Fibroblast of pulmonary artery (primary cell): ENCODE measurements around the gene PDZRN3.

Experiments
- DNase-seq: peaks from one replicate; pipeline ENCODE4 v3.0.0-alpha.2; 2010; ENCODE audit warnings: low read depth
- H3K4me3 ChIP-seq: replicated peaks from 2 replicates; pipeline ENCODE4 v1.5.1; 2011; ENCODE audit warnings: low read depth, mild to moderate bottlenecking, control low read depth, low read length, moderate library complexity
- TF ChIP-seq, protein P1 (sequence below): IDR thresholded peaks from 2 replicates; pipeline ENCODE4 v1.5.1; 2011; ENCODE audit warnings: mild to moderate bottlenecking, control low read depth, low read length, inconsistent platforms; ENCODE audit errors: missing control alignments

PDZRN3 gene

GRCh38 chr3:73364517-73364916, 260.2 kb downstream of the PDZRN3 start:
- no peak for DNase-seq
- TF ChIP-seq, protein P1, sequence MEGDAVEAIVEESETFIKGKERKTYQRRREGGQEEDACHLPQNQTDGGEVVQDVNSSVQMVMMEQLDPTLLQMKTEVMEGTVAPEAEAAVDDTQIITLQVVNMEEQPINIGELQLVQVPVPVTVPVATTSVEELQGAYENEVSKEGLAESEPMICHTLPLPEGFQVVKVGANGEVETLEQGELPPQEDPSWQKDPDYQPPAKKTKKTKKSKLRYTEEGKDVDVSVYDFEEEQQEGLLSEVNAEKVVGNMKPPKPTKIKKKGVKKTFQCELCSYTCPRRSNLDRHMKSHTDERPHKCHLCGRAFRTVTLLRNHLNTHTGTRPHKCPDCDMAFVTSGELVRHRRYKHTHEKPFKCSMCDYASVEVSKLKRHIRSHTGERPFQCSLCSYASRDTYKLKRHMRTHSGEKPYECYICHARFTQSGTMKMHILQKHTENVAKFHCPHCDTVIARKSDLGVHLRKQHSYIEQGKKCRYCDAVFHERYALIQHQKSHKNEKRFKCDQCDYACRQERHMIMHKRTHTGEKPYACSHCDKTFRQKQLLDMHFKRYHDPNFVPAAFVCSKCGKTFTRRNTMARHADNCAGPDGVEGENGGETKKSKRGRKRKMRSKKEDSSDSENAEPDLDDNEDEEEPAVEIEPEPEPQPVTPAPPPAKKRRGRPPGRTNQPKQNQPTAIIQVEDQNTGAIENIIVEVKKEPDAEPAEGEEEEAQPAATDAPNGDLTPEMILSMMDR = no peak
- no peak overlapping the region for H3K4me3 ChIP-seq

DNA sequence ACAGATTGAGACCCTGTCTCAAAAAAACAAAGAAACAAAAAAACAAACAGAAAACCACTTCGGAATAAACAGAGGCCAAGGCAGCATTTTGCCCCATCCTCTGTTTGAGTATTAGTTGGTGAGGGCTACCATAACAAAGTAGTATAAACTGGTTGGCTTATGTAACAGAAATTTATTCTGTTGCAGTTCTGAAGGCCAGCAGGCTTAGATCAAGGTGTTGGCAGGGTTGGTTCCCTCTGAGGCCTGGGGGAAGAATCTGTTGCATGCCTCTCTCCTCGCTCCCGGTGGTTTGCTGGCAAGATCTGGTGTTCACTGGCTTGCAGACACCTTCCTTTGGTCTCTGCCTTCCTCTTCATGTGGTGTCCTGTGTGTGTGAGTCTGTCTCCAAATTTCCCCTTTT, 261.6 kb downstream of the PDZRN3 start:
- DNase-seq = no peak
- H3K4me3 ChIP-seq = no peak overlapping the region
- TF ChIP-seq, protein P1 = no peak

DNA sequence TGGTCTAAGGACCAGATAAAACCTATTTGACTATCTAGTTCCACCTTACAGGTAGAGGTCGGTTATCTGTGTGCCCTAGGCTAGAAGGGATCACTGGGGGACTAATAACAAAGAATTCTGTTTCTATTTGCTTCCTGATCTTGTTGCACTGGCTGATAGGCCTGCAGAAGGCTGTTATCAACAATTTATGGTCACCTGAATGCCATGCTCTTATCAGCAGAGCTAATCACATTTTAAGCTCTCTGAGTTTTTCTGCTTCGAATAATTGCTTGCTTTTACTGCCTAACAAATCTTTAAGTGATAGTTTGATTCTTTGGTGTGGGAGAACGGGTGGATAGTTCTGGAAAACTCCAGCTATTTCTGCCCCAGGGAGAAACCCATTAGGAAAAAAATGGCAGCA, 263.1 kb downstream of the PDZRN3 start:
- DNase-seq = no peak
- no peak overlapping the region for H3K4me3 ChIP-seq
- TF ChIP-seq, protein P1 = no peak

DNA sequence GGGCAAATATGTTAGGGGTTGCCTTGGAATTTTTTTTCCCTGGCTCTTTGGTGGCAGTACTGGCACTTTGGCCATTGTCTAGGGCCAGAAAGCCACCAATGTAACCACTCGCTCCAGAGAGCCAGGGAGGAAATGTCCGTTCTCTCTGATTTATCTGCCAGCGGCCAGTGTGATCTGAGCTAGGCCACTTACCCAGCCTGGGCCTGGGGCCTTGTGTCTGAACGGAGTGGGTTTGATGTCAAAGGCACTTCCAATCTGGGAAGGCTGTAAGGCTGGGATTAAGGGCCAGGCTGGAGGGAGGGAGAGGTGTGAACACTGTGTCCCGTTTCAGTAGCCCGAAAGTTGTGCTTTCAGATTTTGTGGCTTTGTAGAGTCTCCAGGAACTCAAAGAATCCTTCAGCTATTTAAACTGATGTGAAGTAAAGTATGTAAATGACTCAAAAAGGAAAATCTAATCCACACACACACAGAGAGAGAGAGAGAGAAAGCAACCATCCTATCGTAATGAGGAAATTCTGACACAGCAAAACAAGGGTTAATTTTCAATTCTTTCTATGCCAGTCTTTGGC, 271.0 kb downstream of the PDZRN3 start:
- H3K4me3 ChIP-seq = no peak overlapping the region
- no peak for DNase-seq
- TF ChIP-seq, protein P1 = no peak

- DNase-seq = no peak
- H3K4me3 ChIP-seq = no peak overlapping the region
- TF ChIP-seq, protein P1 = no peak
These were observed 271.7 kb downstream of the PDZRN3 start for GRCh38 chr3:73352841-73353645.

DNA sequence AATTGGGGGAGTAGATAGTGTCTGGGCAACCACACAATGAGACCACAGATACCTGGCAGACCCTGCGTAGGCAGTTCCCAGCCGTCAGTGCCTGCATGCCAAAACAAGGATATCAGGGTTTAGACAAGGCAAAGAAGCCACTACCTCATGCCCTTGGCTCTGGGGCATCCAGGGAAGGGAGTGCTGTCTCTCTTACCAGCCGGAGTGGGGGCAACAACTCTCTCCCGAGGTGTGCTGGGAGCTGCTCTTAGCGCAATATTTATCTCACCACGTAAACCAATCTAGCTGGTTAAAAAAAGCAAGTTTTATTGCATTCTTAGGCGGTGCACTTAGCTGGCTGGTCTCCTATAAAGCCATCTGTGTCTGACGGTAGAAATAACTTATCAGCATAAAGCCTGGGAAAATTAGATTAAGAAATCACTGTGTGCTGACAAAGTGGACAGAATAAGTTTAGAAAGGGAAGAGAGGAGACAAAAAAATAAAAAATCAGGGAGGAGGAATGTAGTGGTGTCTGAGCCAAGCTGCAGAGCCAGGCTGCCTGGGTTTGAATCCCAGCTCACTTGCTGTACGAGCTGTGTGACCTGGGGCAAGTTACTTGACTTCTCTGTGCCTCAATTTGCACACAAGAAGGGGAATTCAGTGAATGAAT, 273.2 kb downstream of the PDZRN3 start:
- TF ChIP-seq, protein P1 = no peak
- no peak for DNase-seq
- no peak overlapping the region for H3K4me3 ChIP-seq

GRCh38 chr3:73350996-73351395, 273.7 kb downstream of the PDZRN3 start:
- no peak overlapping the region for H3K4me3 ChIP-seq
- no peak for DNase-seq
- TF ChIP-seq, protein P1 = no peak
